ENCODE results near the gene DOHH.
"Not testable (repeated sequence)": the region's sequence is repeated elsewhere in the genome, so short reads cannot be mapped to it uniquely, and the experiment has no call there.

The DOHH gene

GRCh38 chr19:3452942-3453214, 47.6 kb downstream of the DOHH start:
- DNase-seq; in situ Hi-C loops (cut with MboI; ENCODE audit: low pct_unique_long_range_greater_than_20kb, low sequenced_read_pairs): not testable (repeated sequence)

- in situ Hi-C loops (cut with MboI; ENCODE audit: low pct_unique_long_range_greater_than_20kb, low sequenced_read_pairs), result no loop called here
- DNase-seq, result no peak
Measured at GRCh38 chr19:3452171-3452941, 48.1 kb downstream of the DOHH start.

DNA sequence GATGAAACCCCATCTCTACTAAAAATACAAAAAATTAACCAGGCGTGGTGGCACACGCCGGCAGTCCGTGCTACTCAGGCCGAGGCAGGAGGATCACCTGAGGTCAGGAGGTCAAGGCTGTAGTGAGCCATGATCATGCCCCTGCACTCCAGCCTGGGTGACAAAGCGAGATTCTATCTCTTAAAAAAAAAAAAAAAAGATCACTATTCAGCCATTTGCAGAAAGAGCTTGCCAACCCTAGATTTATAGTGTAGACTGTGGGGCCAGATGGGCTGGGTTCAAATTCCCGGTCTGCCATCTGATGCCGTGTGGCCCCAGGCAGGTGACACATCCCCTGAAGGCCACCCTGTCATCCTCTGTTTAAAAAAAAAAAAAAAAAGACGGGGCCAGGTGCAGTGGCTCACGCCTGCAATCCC, 49.0 kb downstream of the DOHH start:
- in situ Hi-C loops (cut with MboI; ENCODE audit: low pct_unique_long_range_greater_than_20kb, low sequenced_read_pairs), result no loop called here
- no peak for DNase-seq

DNA sequence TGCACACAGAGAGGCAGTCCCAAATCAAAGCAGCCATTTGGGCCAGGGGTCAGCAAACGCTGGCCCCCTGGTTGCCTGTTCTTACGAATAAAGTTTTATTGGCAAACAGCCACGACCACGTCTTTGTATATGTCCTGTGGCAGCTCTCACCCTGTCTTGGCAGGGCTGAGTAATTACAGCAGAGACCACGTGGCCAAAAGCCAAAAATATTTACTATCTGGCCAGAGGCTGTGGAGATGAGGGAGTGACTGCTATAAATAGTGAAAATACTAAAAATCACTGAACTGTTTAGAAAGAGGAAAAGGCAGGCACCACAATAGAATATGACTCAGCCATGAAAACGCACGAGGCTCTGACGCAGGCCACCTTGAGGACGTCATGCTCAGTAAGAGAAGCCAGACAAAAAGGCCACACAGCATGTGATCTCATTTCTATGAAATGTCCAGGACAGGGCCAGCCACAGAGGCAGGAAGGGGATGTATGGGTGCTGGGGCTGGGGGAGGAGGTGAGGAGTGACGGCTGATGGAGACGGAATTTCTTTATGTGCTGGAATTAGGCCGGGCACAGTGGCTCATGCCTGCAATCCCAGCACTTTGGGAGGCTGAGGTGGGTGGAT, 49.6 kb downstream of the DOHH start:
- peak; percentile 80 for DNase-seq
- in situ Hi-C loops (cut with MboI; ENCODE audit: low pct_unique_long_range_greater_than_20kb, low sequenced_read_pairs), result no loop called here

DNA sequence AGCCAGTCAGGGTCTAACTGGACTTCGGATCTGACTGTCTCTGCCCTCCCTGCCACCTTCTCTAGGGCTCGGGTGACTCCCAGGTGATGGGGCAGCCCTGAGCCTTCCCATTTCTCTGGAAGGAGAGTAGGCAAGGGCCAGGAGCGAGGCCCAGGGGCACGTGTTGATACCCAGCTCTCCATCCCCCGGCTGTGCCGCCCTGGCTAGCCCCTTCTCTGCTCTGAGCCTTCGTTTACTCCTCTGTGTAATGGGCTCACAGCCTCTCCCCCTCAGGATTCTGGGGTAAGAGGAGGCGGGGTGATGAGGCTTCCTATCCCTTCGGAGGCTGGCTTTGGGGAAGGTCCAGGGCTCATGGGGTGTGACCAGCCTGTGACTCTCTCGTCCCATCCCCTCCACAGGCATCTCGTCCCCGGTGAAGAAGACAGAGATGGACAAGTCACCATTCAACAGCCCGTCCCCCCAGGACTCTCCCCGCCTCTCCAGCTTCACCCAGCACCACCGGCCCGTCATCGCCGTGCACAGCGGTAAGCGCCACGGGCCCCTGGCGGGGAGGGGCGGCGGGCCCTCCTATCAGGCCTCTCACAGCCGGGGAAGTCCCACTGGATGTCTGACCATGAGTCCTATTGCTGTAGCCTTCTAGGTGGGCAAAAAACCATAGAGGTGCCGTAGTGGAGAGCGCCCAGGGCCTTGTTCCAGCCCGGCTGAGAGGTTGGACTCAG, 51.7 kb downstream of the DOHH start:
- in situ Hi-C loops (cut with MboI; ENCODE audit: low pct_unique_long_range_greater_than_20kb, low sequenced_read_pairs), result no loop called here
- DNase-seq, result no peak

DNA sequence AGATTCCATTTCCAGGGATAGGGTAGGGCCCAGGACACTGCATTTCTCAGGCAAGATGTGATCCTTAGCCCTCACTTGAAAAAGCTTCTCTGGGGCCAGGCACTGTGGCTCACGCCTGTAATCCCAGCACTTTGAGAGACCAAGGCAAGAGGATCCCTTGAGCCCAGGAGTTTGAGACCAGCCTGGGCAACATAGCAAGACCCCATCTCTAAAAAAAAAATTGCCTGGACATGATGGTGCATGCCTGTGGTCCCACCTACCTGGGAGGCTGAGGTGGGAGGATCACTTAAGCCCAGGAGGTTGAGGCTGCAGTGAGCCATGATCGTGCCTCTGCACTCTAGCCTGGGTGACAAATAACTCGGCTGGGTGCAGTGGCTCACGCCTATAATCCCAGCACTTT, 53.8 kb downstream of the DOHH start:
- DNase-seq; in situ Hi-C loops (cut with MboI; ENCODE audit: low pct_unique_long_range_greater_than_20kb, low sequenced_read_pairs): not testable (repeated sequence)

DNA sequence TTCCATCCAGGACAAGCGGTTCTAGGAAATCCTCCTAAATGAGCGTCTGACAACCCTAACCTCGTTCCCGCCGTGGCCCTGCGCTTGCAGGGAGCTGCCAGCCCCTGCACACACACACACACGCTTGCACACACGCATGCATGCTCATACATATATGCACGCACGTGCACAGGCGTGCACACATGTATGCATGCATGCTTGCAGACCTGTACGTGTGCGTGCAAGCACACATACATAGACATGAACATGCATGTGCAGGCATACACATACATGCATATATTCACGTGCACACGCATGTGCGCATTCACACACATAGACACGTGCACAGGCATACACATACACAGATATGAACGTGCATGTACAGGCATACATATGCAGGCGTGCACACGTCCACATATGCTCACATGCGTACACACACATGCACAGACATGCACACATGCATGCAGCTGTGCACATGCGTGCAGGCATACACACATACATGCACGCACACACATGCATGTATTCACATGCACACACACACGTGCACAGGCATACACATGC, 55.7 kb downstream of the DOHH start:
- in situ Hi-C loops (cut with MboI; ENCODE audit: low pct_unique_long_range_greater_than_20kb, low sequenced_read_pairs), result no loop called here
- DNase-seq, result no peak

- DNase-seq, result peak; percentile 32
- in situ Hi-C loops (cut with MboI; ENCODE audit: low pct_unique_long_range_greater_than_20kb, low sequenced_read_pairs), result no loop called here
Measured at GRCh38 chr19:3443840-3444694, 56.4 kb downstream of the DOHH start.

DNA sequence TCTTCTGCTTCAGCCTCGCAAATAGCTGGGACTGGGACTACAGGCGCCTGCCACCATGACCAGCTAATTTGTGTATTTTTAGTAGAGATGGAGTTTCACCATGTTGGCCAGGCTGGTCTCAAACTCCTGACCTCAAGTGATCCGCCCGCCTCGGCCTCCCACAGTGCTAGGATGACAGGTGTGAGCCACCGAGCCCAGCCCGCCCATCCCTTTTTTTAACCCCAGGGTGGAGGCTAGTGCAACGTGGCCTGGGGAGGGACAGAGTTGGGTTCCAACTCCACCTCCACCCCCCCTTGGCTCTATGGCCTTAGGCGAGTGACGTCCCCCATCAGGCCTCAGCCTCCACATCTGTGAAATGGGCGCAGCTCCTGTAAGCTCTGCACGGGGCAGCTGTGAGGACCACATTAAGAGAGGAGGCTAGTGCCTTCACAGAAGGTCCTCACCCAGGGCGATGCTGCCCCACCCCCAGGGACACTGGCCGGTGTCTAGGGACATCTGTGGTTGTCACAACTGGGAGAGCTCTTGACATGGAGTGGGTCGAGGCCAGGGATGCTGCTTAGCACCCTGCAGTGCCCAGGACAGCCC, 57.9 kb downstream of the DOHH start:
- in situ Hi-C loops (cut with MboI; ENCODE audit: low pct_unique_long_range_greater_than_20kb, low sequenced_read_pairs), result no loop called here
- no peak for DNase-seq

GRCh38 chr19:3441986-3442329, 58.5 kb downstream of the DOHH start:
- in situ Hi-C loops (cut with MboI; ENCODE audit: low pct_unique_long_range_greater_than_20kb, low sequenced_read_pairs), result no loop called here
- no peak for DNase-seq

DNA sequence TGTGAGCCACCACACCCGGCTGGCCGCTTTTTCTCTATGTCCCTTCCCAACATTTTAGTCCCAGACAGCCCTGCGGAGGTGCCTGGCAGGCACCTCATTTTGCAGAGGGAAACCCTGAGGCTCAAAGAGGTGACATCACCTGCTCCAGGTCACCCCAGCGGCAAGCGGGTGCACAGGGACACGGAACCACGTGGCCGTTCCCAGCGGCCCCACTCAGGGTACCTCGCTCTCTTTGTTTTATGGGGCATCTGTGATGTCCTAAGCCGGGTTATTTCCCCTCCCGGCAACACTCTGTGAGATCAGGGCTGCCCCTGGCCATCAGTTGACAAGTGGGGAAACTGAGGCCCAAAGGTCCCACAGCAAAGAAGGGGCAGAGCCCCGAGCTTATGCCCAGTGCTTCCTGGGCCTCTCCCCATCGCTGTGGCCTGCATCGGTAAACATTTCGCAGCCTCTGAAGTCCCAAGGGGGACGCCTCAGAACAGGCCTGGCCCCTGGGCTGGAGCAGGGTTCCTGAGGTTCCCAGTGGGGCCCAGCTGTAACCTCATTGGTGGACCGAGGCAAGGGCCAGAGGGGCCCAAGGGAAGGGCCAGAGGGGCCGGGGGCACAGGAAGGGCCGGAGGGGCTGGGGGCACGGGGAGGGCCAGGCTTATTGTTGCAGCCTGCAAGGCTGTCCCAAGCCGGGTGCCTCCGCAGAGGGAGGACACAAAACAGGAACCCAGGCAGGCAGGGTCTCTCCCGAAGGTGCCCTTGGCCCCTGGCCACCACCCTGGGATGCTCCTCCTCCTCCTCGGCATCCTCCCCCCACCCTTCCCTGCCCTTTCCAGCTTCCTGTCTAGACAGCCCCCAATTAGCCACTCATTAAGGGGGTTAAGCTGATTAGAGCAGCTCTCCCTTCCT, 59.1 kb downstream of the DOHH start:
- DNase-seq, result no peak
- in situ Hi-C loops (cut with MboI; ENCODE audit: low pct_unique_long_range_greater_than_20kb, low sequenced_read_pairs), result no loop called here

All from KBM-7 (cell line).